HL-60/S4 treated with retinoic acid at 250 ng/mL for 4 days and 3 days (cell line): ENCODE data around the gene NCOA5.

Experiments used
- in situ Hi-C: fragments of 300-500 bp; cut with MboI; formaldehyde crosslinking; loops from 2 replicates; pipeline ENCODE4 v1.7.0; 2022; ENCODE audit warnings: low sequenced_read_pairs

The NCOA5 gene

GRCh38 chr20:46021361-46022359 is 68.1 kb downstream of the NCOA5 start:
- in situ Hi-C loops = no loop called here

GRCh38 chr20:46020555-46020954 is 69.2 kb downstream of the NCOA5 start:
- in situ Hi-C loops = no loop called here

- in situ Hi-C loops = no loop called here
Observed at GRCh38 chr20:46018611-46019010, 71.2 kb downstream of the NCOA5 start.

GRCh38 chr20:46018112-46018511 is 71.7 kb downstream of the NCOA5 start:
- in situ Hi-C loops = no loop called here

DNA sequence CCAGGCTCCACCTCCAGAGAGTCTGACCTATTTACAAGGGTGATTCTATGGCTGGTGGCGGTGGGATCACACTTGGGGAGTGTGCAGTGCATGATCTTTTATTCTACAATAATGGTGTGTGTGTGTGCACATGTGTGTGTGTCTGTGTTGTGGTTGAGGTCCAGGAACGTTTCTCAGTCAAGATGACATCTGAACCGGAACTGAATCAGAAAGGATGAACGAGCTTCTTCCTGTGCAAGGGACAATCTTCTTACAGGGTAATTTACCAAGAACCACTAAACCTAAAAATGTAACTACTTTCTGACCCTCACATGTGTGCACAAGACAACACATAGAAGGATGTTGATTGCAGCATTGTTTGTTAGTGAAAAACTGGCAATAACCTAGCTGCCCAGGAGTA is 72.5 kb downstream of the NCOA5 start:
- in situ Hi-C loops = no loop called here

DNA sequence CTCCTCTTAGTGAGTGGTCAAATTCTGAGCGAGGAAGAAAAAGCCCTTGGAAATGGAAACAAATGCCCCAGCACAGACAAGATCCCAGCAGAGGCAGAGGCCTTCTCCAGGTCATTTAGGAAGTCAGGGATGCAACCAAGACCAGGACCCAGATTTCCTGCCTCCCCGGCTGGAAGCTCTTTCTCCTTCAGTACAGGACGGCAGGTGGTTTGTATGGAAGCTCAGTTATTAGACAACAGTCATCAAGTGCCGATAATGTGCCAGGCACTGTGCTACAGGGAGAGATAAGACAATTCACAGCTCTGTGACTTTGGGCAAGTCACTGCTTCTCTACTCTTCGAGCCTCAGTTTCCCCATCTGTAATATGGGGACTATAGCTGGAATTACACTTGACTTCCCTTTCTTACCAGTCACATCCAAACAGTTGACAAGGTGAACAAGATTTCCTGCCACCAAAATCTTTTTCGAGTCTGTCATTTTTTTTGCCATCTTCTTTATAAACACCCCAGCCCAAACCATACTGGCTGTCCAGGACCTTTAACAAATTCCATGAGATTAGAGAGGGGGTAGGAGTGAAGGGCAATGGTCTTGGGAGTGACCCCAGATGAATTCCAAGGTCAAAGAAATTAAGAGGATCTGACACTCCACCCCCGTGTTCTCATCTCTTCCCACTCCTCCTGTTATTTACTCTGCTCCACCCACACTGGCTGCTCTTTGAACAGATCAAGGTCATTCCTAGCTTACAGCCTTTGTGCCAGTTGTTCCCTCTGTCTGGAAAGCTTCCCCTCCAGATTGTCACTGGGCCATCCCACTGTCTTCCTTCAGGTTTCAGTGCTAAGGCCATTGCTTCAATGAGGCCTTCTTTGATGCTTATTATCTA is 75.0 kb downstream of the NCOA5 start:
- in situ Hi-C loops = no loop called here

DNA sequence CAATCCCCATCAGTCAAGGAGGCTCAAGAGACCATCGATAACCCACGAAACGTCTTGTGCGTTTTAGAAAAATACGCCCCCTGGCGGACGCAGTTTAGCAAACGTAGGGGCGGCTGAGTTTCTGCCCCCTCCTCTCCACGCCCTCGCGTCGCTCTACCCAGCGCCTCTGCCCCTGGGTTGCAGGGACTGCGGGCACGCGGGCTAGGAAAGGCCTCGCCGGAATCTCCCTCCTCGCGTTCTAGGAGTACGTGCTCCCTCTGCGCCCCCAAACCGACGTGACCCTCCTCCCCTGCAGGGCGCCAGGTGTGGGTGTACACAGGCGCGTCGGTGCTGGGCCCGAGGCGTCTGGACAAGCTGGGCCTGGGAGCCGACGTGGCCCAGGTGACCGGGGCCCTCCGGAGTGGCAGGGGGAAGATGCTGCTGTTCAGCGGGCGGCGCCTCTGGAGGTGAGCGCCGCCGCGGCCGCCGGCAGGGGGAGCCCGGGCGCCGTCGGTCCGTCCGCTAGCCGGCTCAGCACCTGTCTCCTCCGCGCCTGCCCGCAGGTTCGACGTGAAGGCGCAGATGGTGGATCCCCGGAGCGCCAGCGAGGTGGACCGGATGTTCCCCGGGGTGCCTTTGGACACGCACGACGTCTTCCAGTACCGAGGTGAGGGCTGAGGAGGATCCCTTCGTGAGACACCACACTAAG is 75.8 kb downstream of the NCOA5 start:
- in situ Hi-C loops = no loop called here

- in situ Hi-C loops = no loop called here
Observed at GRCh38 chr20:46013322-46013828, 76.4 kb downstream of the NCOA5 start.

DNA sequence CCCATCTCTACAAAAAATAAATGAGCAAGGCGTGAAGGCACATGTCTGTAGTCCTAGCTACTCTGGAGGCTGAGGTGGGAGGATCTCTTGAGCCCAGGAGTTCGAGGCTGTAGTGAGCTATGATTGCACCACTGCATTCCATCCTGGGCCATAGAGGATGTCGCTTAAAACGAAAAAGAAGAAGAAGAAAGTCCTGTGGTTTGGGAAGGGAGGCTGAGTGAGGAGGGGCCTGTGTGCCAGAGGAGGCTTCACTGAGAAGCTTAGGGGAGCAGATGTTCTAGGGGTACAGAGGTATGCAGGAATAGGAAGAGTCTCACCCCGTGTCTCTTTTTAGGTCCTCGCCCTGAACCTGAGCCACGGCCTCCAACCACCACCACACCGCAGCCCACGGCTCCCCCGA is 76.8 kb downstream of the NCOA5 start:
- in situ Hi-C loops = no loop called here

GRCh38 chr20:46011631-46012482 is 77.9 kb downstream of the NCOA5 start:
- in situ Hi-C loops = no loop called here
